AG09309 (cell line): ENCODE measurements around the gene TTLL9.

Experiments used
- DNase-seq: peaks from one replicate; pipeline ENCODE4 v3.0.0-alpha.2; 2010; ENCODE audit warnings: low read depth
- H3K4me3 ChIP-seq: 2 replicates; pipeline ENCODE4 v1.5.1; 2011; ENCODE audit warnings: mild to moderate bottlenecking, low read depth, low read length, moderate library complexity; ENCODE audit not compliant: control insufficient read depth
- CTCF ChIP-seq: IDR thresholded peaks from 2 replicates; pipeline ENCODE4 v1.5.1; 2011; ENCODE audit warnings: mild to moderate bottlenecking, low read depth, low read length, inconsistent platforms; ENCODE audit not compliant: insufficient read depth, control insufficient read depth; ENCODE audit errors: missing control alignments

TTLL9 gene

GRCh38 chr20:31943052-31943471, 72.6 kb downstream of the TTLL9 start:
- TF ChIP-seq CTCF: no peak
- no peak for DNase-seq
- no peak overlapping the region for H3K4me3 ChIP-seq

GRCh38 chr20:31945319-31945718, 74.9 kb downstream of the TTLL9 start:
- no peak overlapping the region for H3K4me3 ChIP-seq
- DNase-seq: no peak
- TF ChIP-seq CTCF: no peak

- H3K4me3 ChIP-seq: no peak overlapping the region
- DNase-seq: no peak
- no peak for TF ChIP-seq CTCF
Observed at GRCh38 chr20:31945785-31946184, 75.4 kb downstream of the TTLL9 start.

GRCh38 chr20:31948008-31948407, 77.6 kb downstream of the TTLL9 start:
- no peak overlapping the region for H3K4me3 ChIP-seq
- TF ChIP-seq CTCF: no peak
- DNase-seq: no peak

GRCh38 chr20:31949877-31950646, 79.6 kb downstream of the TTLL9 start:
- no peak for DNase-seq
- TF ChIP-seq CTCF: no peak
- H3K4me3 ChIP-seq: no peak overlapping the region

- TF ChIP-seq CTCF: no peak
- H3K4me3 ChIP-seq: peak overlapping the region; percentile 97
- DNase-seq: no peak
Observed at GRCh38 chr20:31951203-31951529, 80.7 kb downstream of the TTLL9 start.
